ENCODE data around the gene TMC1.

GRCh38 chr9:72772661-72773060 is 251.3 kb downstream of the TMC1 start:
- TF ChIP-seq ZNF138 (tag by site-specific recombination; IDR thresholded peaks at IDR 0.05; ENCODE audit: borderline replicate concordance) = no peak
- TF ChIP-seq CTCF (tag by site-specific recombination; IDR thresholded peaks at IDR 0.05) = no peak
- no peak for TF ChIP-seq ZEB2 (tag by site-specific recombination; IDR thresholded peaks at IDR 0.05)
- no peak for TF ChIP-seq PRDM4 (tag by site-specific recombination; IDR thresholded peaks at IDR 0.05)
- no peak for TF ChIP-seq MYNN (tag by site-specific recombination; IDR thresholded peaks at IDR 0.05; ENCODE audit: borderline replicate concordance)
- no peak for TF ChIP-seq ZNF223 (tag by site-specific recombination; IDR thresholded peaks at IDR 0.05)
- TF ChIP-seq REST (tag by site-specific recombination; IDR thresholded peaks at IDR 0.05) = no peak
- no peak for TF ChIP-seq ZNF280C (tag by site-specific recombination; IDR thresholded peaks at IDR 0.05)
